Esophagus muscularis mucosa (tissue), 4 donors: Measurements from ENCODE around the gene TOGARAM1.

Experiments used
- CTCF ChIP-seq, 3 experiments: fragments of 200-600 bp in 2 of 3; fragments of 450-650 bp in 1 of 3; sonication (generic) in 2 of 3; IDR thresholded peaks; one replicate each; pipeline ENCODE4 v1.5.1; 2017 to 2019; ENCODE audit warnings: antibody characterized with exemption in 3 of 3, mild to moderate bottlenecking in 2 of 3, moderate library complexity in 1 of 3
- EP300 ChIP-seq: sonication (generic); formaldehyde crosslinking; IDR thresholded peaks from one replicate; pipeline ENCODE4 v1.6.1; 2017; ENCODE audit warnings: antibody characterized with exemption
- POLR2A ChIP-seq: fragments of 450-650 bp; IDR thresholded peaks from one replicate; pipeline ENCODE4 v1.6.1; 2017; ENCODE audit warnings: antibody characterized with exemption, moderate library complexity, mild to moderate bottlenecking, low read depth
- POLR2AphosphoS5 ChIP-seq, 2 donors: sonication (generic); formaldehyde crosslinking; IDR thresholded peaks; one replicate each; pipeline ENCODE4 v1.6.1; 2017; ENCODE audit warnings: antibody characterized with exemption in 2 of 2

DNA sequence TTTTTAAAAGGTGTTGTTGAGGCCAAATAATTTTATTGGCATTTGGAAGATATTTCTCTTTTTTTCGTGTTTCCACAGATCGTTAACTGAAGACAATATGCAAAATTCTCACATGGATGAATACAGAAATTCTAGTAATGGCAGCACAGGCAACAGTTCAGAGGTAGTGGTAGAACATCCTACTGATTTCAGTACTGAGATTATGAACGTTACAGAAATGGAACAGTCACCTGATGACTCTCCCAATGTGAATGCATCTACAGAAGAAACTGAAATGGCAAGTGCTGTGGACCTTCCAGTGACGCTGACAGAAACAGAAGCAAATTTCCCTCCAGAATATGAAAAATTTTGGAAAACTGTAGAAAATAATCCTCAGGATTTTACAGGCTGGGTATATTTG is 133.2 kb downstream of the TOGARAM1 start:
- TF ChIP-seq POLR2AphosphoS5 (IDR thresholded peaks at IDR 0.05): no peak
- no peak for TF ChIP-seq CTCF (IDR thresholded peaks at IDR 0.05)
- no peak for TF ChIP-seq EP300
- TF ChIP-seq POLR2A: no peak
